ENCODE results near the gene BACE1.
"Not testable (repeated sequence)": the region's sequence is repeated elsewhere in the genome, so short reads cannot be mapped to it uniquely, and the experiment has no call there.

The BACE1 gene

GRCh38 chr11:117278347-117278746 lies 37.7 kb downstream of the BACE1 start:
- H3K4ac ChIP-seq (ENCODE audit: low read depth, low read length), result no peak overlapping the region
- H3K36me3 ChIP-seq (ENCODE audit: control insufficient read depth in 1 of 2, insufficient read depth in 2 of 2, low read length in 2 of 2), result peaks cover 6 to 10% of the 10 kb centered on the region in 2 experiments
- H3K79me1 ChIP-seq (ENCODE audit: low read length), result no peaks in the 10 kb centered on the region
- H3K4me2 ChIP-seq (ENCODE audit: low read length), result no peak overlapping the region
- peaks cover 11 to 15% of the 10 kb centered on the region in 2 experiments for H3K4me1 ChIP-seq (ENCODE audit: control insufficient read depth in 1 of 2, insufficient read depth in 2 of 2, low read length in 2 of 2)
- H2AFZ ChIP-seq (ENCODE audit: insufficient read depth, low read length, poor library complexity), result no peak overlapping the region
- H2BK5ac ChIP-seq (ENCODE audit: low read depth, low read length, poor library complexity), result no peak overlapping the region
- no peaks in the 10 kb centered on the region for H3K9me3 ChIP-seq (ENCODE audit: insufficient read depth, low read depth, low read length)
- no peak overlapping the region for H2BK12ac ChIP-seq (ENCODE audit: low read length)
- H3K14ac ChIP-seq (ENCODE audit: low read length), result no peak overlapping the region
- H2AK5ac ChIP-seq (ENCODE audit: low read length), result no peak overlapping the region
- no peak overlapping the region for H3K18ac ChIP-seq (ENCODE audit: low read length)
- no peak for DNase-seq
- H3K79me2 ChIP-seq (ENCODE audit: control insufficient read depth, insufficient read depth, low read length, poor library complexity), result no peaks in the 10 kb centered on the region
- no peak overlapping the region for H4K12ac ChIP-seq (ENCODE audit: low read depth, low read length)
- H3K27me3 ChIP-seq (ENCODE audit: insufficient read depth, low read length), result no peaks in the 10 kb centered on the region
- no CpG with 5 or more reads among the region's 2 CpGs for WGBS (ENCODE audit: extremely low coverage, insufficient coverage, insufficient read length)
- no peak overlapping the region for H2BK120ac ChIP-seq (ENCODE audit: insufficient read depth, low read length, poor library complexity)
- no peak overlapping the region for H4K91ac ChIP-seq (ENCODE audit: low read depth, low read length)
- no peak overlapping the region for H3K23ac ChIP-seq (ENCODE audit: low read length)
- H3K9ac ChIP-seq (ENCODE audit: low read length), result no peak overlapping the region
- no peak overlapping the region for H3K4me3 ChIP-seq (ENCODE audit: low read depth, low read length)
- no peak overlapping the region for H4K8ac ChIP-seq (ENCODE audit: low read depth, low read length)
- no peak overlapping the region for H3K27ac ChIP-seq (ENCODE audit: low read depth, low read length)

GRCh38 chr11:117273550-117274289 lies 42.3 kb downstream of the BACE1 start:
- Histone ChIP-seq H3K23ac (ENCODE audit: low read length) (no peak overlapping the region), H3K36me3 (ENCODE audit: control insufficient read depth in 1 of 2, insufficient read depth in 2 of 2, low read length in 2 of 2) (peaks cover 4% of the 10 kb centered on the region in 2 experiments), H3K14ac (ENCODE audit: low read length) (no peak overlapping the region), H3K27ac (ENCODE audit: low read depth, low read length) (no peak overlapping the region), H3K18ac (ENCODE audit: low read length) (no peak overlapping the region), H2AFZ (ENCODE audit: insufficient read depth, low read length, poor library complexity) (no peak overlapping the region), H3K4ac (ENCODE audit: low read depth, low read length) (no peak overlapping the region), H3K4me2 (ENCODE audit: low read length) (no peak overlapping the region), H2BK120ac (ENCODE audit: insufficient read depth, low read length, poor library complexity) (no peak overlapping the region), H3K4me3 (ENCODE audit: low read depth, low read length) (no peak overlapping the region), H3K9me3 (ENCODE audit: insufficient read depth, low read depth, low read length) (peaks cover 4% of the 10 kb centered on the region), H3K79me1 (ENCODE audit: low read length) (peaks cover 5% of the 10 kb centered on the region), H2AK5ac (ENCODE audit: low read length) (no peak overlapping the region), H4K12ac (ENCODE audit: low read depth, low read length) (no peak overlapping the region), H4K91ac (ENCODE audit: low read depth, low read length) (no peak overlapping the region), H2BK5ac (ENCODE audit: low read depth, low read length, poor library complexity) (no peak overlapping the region), H3K79me2 (ENCODE audit: control insufficient read depth, insufficient read depth, low read length, poor library complexity) (no peaks in the 10 kb centered on the region), H2BK12ac (ENCODE audit: low read length) (no peak overlapping the region), H3K4me1 (ENCODE audit: control insufficient read depth in 1 of 2, insufficient read depth in 2 of 2, low read length in 2 of 2) (peaks cover 13 to 14% of the 10 kb centered on the region in 2 experiments), H4K8ac (ENCODE audit: low read depth, low read length) (no peak overlapping the region), H3K27me3 (ENCODE audit: insufficient read depth, low read length) (no peaks in the 10 kb centered on the region), H3K9ac (ENCODE audit: low read length) (no peak overlapping the region)
- DNase-seq, result no peak
- WGBS (ENCODE audit: extremely low coverage, insufficient coverage, insufficient read length), result 100% methylated on average over 3 of the region's 9 CpGs

- not testable (repeated sequence) for H4K12ac ChIP-seq (ENCODE audit: low read depth, low read length); H3K9me3 ChIP-seq (ENCODE audit: insufficient read depth, low read depth, low read length); H3K4ac ChIP-seq (ENCODE audit: low read depth, low read length); H3K27me3 ChIP-seq (ENCODE audit: insufficient read depth, low read length); H3K79me1 ChIP-seq (ENCODE audit: low read length); H3K23ac ChIP-seq (ENCODE audit: low read length); H2BK12ac ChIP-seq (ENCODE audit: low read length); H3K9ac ChIP-seq (ENCODE audit: low read length); DNase-seq; H2AK5ac ChIP-seq (ENCODE audit: low read length); H3K27ac ChIP-seq (ENCODE audit: low read depth, low read length); H4K91ac ChIP-seq (ENCODE audit: low read depth, low read length); H2AFZ ChIP-seq (ENCODE audit: insufficient read depth, low read length, poor library complexity); H3K4me2 ChIP-seq (ENCODE audit: low read length); H2BK120ac ChIP-seq (ENCODE audit: insufficient read depth, low read length, poor library complexity); H2BK5ac ChIP-seq (ENCODE audit: low read depth, low read length, poor library complexity); H3K18ac ChIP-seq (ENCODE audit: low read length); H3K14ac ChIP-seq (ENCODE audit: low read length); H3K36me3 ChIP-seq (ENCODE audit: control insufficient read depth in 1 of 2, insufficient read depth in 2 of 2, low read length in 2 of 2); H3K79me2 ChIP-seq (ENCODE audit: control insufficient read depth, insufficient read depth, low read length, poor library complexity); H4K8ac ChIP-seq (ENCODE audit: low read depth, low read length); H3K4me3 ChIP-seq (ENCODE audit: low read depth, low read length)
- peaks cover 13 to 14% of the 10 kb centered on the region in 2 experiments for H3K4me1 ChIP-seq (ENCODE audit: control insufficient read depth in 1 of 2, insufficient read depth in 2 of 2, low read length in 2 of 2)
- WGBS (ENCODE audit: extremely low coverage, insufficient coverage, insufficient read length), result no CpG with 5 or more reads among the region's 5 CpGs
These were observed 43.9 kb downstream of the BACE1 start for GRCh38 chr11:117272175-117272574.

- no peak overlapping the region for H3K14ac ChIP-seq (ENCODE audit: low read length)
- no peak for DNase-seq
These were observed 44.8 kb downstream of the BACE1 start for GRCh38 chr11:117271208-117271607.

More at GRCh38 chr11:117271208-117271607, 44.8 kb downstream of the BACE1 start:
- Histone ChIP-seq H3K4me1 (ENCODE audit: control insufficient read depth in 1 of 2, insufficient read depth in 2 of 2, low read length in 2 of 2) (peaks cover 13 to 14% of the 10 kb centered on the region in 2 experiments), H2BK5ac (ENCODE audit: low read depth, low read length, poor library complexity) (no peak overlapping the region), H3K4me2 (ENCODE audit: low read length) (no peak overlapping the region), H3K36me3 (ENCODE audit: control insufficient read depth in 1 of 2, insufficient read depth in 2 of 2, low read length in 2 of 2) (peaks cover 4 to 5% of the 10 kb centered on the region in 2 experiments), H4K8ac (ENCODE audit: low read depth, low read length) (no peak overlapping the region), H3K79me2 (ENCODE audit: control insufficient read depth, insufficient read depth, low read length, poor library complexity) (no peaks in the 10 kb centered on the region), H3K9ac (ENCODE audit: low read length) (no peak overlapping the region), H3K18ac (ENCODE audit: low read length) (no peak overlapping the region), H2AFZ (ENCODE audit: insufficient read depth, low read length, poor library complexity) (no peak overlapping the region), H3K9me3 (ENCODE audit: insufficient read depth, low read depth, low read length) (peaks cover 4% of the 10 kb centered on the region), H2BK120ac (ENCODE audit: insufficient read depth, low read length, poor library complexity) (peak overlapping the region; percentile 46), H3K27ac (ENCODE audit: low read depth, low read length) (peak overlapping the region; percentile 54), H2BK12ac (ENCODE audit: low read length) (peak overlapping the region; percentile 89), H3K79me1 (ENCODE audit: low read length) (peaks cover 5% of the 10 kb centered on the region), H4K12ac (ENCODE audit: low read depth, low read length) (no peak overlapping the region), H3K4ac (ENCODE audit: low read depth, low read length) (no peak overlapping the region), H3K27me3 (ENCODE audit: insufficient read depth, low read length) (no peaks in the 10 kb centered on the region), H3K4me3 (ENCODE audit: low read depth, low read length) (no peak overlapping the region), H2AK5ac (ENCODE audit: low read length) (no peak overlapping the region), H4K91ac (ENCODE audit: low read depth, low read length) (peak overlapping the region; percentile 61), H3K23ac (ENCODE audit: low read length) (no peak overlapping the region)
- WGBS (ENCODE audit: extremely low coverage, insufficient coverage, insufficient read length), result no CpG with 5 or more reads among the region's 4 CpGs

Measured in trophoblast cell (in vitro differentiated cells and primary cell).